ENCODE data around the gene SPATA3.
"Not testable (repeated sequence)": the region's sequence is repeated elsewhere in the genome, so short reads cannot be mapped to it uniquely, and the experiment has no call there.

SPATA3 gene

DNA sequence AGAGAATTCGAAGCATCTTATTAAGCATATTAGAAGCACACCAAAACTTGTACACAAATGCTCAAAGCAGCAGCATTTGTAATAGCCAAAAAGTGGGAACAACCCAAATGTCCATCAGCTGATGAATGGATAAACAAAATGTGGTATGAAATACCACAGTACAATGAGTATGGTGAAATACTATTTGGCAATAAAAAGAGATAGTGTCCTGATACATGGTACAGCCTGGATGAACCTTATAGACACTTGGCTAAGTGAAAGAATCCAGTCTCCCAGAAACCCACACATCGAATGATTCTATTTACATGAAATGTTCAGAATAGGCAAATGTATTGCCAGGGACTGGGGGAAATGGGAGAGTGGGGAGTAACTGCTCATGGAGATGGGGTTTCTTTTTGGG, 3.0 kb downstream of the SPATA3 start:
- DNase-seq (ENCODE audit: low spot score): no peak

DNA sequence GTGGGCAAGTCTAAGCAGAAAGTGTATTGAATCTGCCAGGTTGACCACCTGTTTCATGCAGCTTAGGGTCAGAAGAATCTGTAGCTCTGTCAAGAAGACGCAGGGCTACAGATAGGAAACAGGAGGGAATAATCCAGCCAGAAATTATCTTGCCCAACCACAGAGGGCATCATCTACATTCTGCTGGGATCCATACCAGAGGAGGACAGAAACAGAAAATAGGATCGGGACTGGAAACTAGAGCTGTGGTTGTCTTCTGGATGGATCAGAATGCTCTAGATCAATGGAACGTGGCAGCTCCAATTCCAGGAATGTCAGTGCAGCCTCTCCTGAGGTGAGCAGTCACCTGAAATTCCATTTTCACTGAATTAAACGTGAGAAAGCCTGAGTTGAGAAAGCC, 3.6 kb downstream of the SPATA3 start:
- no peak for DNase-seq (ENCODE audit: low spot score)

DNA sequence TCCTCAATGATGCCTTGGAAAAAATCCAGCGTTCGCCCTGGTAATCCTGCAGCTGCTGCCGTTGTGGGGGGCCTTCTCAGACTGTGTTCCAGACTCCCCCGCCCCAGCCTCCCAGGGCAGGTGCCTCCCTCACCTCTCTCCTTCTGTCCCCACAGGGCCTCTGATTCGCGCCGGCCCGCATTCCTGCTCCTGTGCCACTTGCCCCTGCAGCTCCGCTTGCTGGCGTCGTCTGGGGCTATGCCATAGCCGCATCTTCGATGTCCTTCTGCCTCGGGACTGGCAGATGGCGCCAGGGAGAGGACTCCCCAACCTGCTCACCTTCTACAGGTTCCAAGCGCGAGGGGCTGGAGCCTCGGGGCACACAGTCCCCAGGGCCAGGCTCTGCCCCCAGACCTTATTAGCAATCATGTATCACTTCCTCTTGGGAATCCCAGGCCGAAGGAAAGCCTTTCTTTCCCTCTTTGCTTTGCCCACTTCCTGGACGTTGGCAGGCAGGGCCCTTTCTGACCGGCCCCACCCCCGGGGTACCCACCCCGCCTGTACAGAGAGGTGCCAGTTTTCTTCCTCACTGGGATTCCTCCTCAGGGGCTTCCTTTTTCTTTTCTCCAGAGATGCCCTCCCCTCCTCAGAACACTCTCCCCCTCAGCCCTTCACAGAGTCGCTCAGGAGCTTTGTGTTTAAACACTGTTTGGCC, 4.4 kb downstream of the SPATA3 start:
- DNase-seq (ENCODE audit: low spot score): peak; percentile 79

DNA sequence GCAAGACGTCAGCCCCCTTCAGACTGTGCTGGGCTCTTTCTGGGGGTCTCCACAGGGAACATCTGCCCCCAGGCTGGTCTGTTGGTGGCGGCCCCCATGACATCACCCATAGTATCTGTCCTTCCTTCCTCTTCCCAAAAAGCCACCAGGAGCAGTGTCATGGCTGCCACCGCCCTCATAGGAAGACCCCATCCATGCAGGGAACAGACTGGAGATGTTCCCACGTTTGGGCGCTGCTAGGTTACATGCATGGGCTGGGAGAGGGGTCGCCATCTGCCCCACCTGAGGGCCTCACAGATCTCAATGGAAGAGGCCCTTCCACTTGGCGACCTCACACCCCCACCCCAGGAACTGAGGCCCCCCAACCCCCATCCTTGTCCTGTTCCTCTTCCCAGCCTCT, 5.1 kb downstream of the SPATA3 start:
- DNase-seq (ENCODE audit: low spot score): no peak

DNA sequence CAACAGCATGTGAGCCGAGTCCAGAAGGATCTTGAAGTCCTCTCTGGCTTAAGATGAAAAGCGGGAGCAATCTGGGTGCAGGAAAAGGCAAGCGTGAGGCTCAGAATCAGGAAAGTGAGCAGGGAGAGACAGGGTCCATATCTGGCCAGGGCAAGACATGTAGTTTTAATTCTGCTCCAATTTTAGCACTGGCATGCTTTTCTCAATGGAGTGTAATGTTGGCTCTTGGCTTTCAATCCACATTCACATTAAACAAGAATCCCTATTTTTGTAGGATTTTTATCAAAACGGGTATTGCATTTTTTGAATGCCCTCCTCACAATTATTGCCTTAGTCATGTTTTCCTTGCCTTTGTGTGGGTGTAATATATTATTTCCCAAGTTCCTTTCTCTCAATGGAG, 6.0 kb downstream of the SPATA3 start:
- no peak for DNase-seq (ENCODE audit: low spot score)

DNA sequence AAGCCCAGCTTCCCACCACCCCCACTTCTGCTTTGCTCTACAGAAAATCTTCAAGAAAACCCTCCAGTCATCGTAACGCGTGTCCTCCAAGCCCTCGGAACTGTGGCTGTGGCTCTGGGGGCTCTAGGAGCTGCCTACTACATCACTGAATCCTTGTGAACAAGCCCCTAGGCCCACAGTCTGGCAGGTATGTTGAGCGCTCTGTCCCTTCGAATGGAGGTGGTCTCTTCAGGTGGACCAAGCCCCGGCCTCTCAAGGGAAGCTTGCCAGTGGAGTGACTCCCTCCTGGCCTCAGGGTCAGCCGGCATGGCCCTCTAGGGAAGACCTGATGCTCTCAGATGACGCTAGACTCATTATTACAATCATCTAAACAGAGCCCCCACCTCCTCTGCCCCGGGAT, 6.7 kb downstream of the SPATA3 start:
- DNase-seq (ENCODE audit: low spot score): no peak

- DNase-seq (ENCODE audit: low spot score): no peak
Measured at GRCh38 chr2:231003186-231003585, 7.3 kb downstream of the SPATA3 start.

DNA sequence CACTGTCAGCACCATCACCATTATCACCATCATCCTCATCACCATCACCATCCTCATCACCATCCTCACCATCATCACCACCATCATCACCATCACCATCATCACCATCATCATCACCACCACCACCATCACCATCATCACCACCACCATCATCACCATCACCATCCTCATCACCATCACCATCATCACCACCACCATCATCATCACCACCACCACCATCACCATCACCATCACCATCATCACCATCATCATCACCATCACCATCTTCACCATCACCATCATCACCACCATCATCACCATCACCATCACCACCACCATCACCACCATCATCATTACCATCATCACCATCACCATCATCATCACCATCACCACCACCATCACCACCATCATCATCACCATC, 9.0 kb downstream of the SPATA3 start:
- DNase-seq (ENCODE audit: low spot score): not testable (repeated sequence)

- DNase-seq (ENCODE audit: low spot score): no peak
Measured at GRCh38 chr2:231007286-231008098, 11.6 kb downstream of the SPATA3 start.

GRCh38 chr2:231008131-231008530, 12.2 kb downstream of the SPATA3 start:
- no peak for DNase-seq (ENCODE audit: low spot score)

DNA sequence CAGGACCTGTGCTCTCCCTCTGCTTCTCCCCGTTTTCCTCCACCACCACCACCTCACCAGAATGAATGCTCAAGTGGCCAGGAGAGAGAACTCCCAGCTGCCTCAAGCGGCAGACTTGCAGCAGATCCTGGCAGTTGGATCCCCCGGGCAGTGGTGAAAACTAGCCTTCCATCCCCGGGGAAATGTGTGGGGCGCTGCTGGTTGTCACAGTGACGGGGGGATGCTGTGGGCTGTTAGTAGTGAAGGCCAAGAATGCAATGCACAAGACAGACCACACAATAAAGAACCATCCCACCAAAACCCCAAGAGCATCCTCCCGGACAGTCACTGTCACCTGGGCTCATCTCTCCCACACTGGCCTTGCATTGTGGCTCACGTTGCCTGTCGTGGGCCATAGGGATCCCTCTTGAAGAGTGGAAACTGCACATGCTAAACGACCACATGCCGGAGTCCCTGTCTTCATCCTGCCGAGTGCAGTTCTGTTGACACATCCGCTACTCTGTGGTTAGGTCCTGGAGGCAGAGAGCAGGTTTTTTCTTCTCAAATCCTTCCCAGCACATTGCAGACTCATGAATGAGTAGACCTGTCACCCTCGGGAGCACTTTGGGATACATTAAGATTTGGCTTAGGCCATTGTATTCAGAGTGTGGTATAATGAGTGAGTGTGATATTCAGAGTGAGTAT, 13.5 kb downstream of the SPATA3 start:
- no peak for DNase-seq (ENCODE audit: low spot score)

GRCh38 chr2:231010201-231010730, 14.3 kb downstream of the SPATA3 start:
- no peak for DNase-seq (ENCODE audit: low spot score)

DNA sequence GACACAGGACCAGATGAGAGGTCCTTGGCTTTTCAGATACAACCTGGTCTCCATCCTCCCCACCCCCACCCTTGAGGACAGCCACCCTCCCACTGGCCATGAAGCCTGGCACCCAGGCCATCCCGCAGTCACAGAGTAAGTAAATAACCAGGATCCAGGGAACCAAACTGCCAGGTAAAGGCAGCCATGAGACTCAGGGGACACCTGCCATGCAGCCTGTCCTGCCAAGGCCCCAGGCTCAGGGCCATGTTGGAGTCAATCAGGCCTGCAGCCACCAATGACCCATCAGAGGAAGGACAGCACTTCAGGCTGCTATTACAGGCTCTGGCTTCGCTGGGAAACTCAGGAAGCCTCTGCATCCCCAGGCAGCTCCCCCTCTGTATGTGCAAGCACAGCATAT, 15.6 kb downstream of the SPATA3 start:
- no peak for DNase-seq (ENCODE audit: low spot score)

DNA sequence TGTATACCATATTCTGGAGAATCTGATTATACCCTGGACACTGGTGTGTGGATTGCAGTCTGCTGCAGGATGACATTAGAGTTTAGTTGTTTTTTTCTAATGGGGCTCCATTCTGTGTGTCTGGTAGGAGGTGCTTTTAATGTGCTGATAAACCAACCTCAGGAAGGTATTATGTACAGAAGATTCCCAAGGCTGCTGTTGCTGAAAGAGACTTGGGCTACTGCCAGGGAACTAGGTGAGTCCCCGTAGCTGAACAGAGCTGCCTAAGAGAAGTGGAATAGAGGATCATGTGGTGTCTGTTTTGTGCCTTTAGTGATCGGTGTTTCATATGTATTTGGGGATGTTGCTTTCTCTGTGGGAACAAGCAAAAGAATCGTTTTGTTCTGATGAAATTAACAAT, 16.5 kb downstream of the SPATA3 start:
- no peak for DNase-seq (ENCODE audit: low spot score)

DNA sequence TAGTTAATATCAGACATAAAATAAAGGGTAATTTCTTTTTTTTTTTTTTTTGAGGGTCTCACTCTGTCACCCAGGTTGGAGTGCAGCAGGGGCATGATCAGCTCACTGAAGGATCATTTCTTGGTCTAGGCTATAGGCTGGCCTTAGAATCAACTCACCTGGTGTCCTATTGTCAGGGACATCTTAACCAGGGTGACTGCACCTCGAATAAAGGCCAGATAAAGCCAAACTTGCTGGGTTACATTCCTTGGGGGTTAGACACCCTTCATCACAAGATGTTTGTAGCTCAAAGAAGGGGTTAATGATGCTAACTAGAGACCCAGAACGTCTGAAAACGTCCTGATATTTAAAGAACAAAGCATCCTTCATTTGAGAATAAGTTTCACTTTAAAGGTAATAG, 17.9 kb downstream of the SPATA3 start:
- DNase-seq (ENCODE audit: low spot score): no peak

- DNase-seq (ENCODE audit: low spot score): no peak
Measured at GRCh38 chr2:231015478-231015877, 19.6 kb downstream of the SPATA3 start.

- DNase-seq (ENCODE audit: low spot score): no peak
Measured at GRCh38 chr2:231015926-231016325, 20.0 kb downstream of the SPATA3 start.

DNA sequence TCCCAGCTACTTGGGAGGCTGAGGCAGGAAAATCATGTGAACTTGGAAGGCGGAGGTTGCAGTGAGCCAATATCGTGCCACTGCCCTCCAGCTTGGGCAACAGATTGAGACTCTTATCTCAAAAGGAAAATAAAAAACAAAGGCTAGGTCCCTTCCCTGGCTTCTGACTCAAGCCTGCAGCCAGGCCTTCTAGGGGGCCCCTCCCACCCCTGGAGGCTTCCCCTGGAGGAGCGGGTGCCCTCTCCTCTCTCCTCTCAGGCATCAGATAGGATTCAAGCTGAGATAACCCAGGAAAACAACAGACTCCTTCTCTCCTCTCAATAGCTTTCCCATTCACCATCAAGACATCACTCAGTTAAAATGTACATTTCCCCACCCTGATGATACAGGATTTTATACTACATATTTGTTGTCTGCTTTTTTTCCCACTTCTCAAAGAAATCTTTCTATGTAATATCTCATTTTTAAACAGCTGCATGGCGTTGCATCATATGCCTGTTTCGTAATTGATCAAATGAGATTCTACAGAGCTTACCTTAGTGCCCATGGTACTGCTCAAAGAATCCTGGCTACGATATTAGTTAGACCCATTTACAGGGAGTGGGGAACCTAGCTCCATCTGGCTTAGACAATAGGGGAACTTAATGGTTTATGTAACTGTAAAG, 20.8 kb downstream of the SPATA3 start:
- no peak for DNase-seq (ENCODE audit: low spot score)

DNA sequence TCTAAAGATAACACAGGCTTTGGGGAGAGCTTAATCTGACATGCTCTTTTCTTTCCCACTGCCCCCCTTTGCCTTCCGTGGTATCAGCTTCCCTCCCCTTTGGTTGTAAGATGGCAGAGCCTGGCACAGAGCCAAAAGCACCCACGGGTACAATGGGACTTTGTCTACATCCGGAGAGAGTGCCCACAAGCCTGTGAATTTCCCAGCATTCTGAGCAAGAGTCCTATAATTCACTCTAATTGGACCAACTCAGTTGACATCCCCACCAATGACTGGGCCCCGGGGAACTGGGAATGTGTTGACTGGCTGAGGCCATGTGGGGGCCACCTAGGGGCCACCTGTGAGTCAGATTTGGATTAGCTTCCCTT, 21.3 kb downstream of the SPATA3 start:
- peak; percentile 35 for DNase-seq (ENCODE audit: low spot score)

GRCh38 chr2:231018184-231018583, 22.3 kb downstream of the SPATA3 start:
- no peak for DNase-seq (ENCODE audit: low spot score)

DNA sequence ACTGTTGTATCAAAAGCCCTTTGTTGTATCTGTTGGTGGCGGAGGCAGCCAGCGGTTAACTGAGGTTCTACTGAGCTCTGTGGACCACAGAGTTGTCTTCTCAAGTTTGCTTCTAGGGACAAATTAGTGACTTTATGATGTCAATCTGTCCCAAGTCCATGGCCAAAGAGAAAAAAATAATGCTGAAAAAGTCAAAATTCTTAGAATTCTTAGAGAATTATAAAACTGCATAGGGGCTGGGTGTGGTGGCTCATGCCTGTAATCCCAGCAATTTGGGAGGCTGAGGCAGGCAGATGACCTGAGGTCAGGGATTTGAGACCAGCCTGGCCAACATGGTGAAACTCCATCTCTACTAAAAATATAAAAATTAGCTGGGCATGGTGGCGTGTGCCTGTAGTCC, 29.1 kb downstream of the SPATA3 start:
- DNase-seq (ENCODE audit: low spot score): not testable (repeated sequence)

- DNase-seq (ENCODE audit: low spot score): no peak
Measured at GRCh38 chr2:231028889-231029288, 33.0 kb downstream of the SPATA3 start.

All from iPS-NIHi11 (cell line).